NT2/D1 (cell line): Measurements from ENCODE around the gene OLFML2A.

Experiments
- YY1 ChIP-seq: IDR thresholded peaks from 2 replicates; pipeline ENCODE4 v1.6.1; 2011; ENCODE audit not compliant: insufficient read length, insufficient read depth
- ZNF274 ChIP-seq: IDR thresholded peaks from 2 replicates; pipeline ENCODE4 v1.6.1; 2011; ENCODE audit warnings: mild to moderate bottlenecking, low read depth, low read length

DNA sequence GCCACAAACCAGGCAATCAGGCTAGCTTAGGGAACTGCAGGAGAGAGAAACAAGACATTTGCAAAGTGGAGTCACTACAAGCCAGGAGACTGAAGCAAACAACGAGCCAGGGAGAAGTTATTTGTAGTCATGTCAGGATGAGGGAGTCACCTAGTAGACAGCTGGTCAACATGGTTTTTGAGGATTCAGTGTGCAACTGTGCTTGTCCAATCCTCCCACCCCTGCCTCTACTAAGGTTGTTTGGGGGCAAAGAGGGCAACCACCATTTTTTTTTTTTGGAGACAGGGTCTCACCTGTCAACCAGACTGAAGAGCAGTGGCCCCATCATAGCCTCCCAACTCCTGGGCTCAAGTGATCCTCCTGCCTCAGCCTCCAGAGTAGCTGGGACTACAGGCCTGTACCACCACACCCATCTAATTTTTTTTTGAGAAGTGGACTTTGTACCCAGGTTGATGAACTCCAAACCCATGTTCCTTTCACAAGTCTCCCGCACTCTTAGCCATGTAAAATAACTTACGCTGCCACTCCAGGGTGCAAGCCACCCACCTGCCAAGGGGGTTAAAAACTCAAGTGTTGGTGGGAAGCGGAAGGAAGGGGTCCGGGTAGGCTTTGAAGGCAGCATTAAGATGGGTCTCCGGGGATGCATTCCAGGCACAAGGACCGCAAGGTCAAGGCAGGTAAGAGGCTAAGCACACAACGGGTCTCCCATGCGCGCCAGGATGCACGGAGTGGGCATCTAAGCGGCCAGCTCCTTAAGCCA lies 83.8 kb downstream of the OLFML2A start:
- TF ChIP-seq ZNF274 (no peak), YY1 (no peak)
